HG03064 (cell line): Measurements from ENCODE around the gene ANAPC16.
"Not testable (repeated sequence)": the region's sequence is repeated elsewhere in the genome, so short reads cannot be mapped to it uniquely, and the experiment has no call there.

ENCODE experiments used
- ATAC-seq: cut with Tn5 transposase; IDR thresholded peaks from one replicate; pipeline ENCODE4 v1.9.1; 2021; ENCODE audit warnings: low read depth; ENCODE audit not compliant: unreplicated experiment

Gene ANAPC16

DNA sequence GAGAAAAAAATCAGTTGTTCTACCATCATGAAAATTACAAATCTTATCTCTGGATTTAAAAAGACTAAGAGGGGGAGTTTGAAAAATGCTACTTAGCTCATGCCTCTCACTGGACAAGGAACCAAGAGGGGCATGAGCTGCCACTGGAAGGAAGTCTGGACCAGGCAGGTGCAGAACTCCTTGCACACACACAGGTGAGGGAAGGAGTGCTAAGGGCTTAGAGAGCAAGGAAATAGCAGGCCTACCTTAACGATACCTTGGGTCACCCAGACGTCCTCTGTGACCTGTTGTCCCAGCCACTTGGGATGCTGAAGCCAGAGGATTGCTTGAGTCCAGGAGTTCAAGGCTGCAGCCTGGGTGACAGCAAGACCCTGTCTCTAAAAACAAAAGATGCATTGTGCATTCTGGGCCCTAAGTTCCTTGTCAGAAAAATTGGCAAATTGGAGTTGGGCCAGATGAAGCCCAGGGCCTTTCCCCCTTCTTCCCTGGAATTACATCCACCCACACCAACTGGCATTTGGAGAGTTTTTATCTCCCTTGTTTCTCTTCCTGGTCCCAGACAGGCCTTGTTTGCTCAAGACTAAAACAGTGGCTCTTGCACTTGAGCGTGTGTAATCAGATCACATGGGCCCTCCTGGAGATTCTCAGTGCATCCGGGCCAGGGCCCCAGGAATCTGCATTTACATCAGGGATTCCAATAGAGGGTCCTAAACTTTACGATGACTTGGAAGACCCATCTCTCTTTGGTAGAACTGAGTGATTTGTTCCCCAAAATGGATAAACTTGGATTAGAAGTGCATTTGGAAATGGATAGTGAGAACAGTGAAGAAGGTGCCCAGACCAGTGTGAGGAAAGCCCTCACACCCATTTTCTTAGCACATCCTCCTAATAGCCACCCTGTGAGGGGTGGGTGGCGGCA lies 60.9 kb downstream of the ANAPC16 start:
- no peak for ATAC-seq

DNA sequence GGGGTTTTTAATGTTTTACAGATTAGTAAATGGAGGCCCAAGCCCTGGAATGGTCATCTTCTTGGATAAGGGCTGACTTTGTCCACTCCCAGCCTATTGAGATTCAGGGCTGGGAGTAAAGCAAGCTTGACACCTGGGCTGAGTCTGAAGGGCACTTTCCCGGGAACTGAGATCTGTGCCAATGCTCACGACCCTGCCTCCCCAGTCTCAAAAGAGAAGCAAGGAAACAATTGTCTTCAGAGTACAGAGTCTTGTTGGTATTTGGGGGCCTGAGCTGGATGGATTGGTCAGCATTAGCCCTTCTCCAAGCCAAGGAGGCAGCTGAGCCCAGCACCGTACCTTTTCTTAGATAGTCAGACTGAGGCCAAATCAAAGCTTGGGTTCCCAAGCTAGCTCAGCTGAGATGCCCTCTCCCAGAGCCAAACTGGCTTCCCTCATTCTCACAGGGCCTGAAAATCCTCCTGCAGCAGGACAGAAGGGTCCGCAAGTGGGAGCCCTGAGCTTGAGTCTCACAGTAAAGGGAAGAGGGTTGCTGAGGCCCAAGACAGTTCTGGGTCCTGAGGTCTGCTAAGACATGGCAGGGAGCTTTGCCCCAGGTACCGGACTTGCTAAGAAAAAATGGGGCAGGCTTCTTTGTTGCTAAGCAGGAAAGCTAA lies 61.7 kb downstream of the ANAPC16 start:
- ATAC-seq, result no peak

DNA sequence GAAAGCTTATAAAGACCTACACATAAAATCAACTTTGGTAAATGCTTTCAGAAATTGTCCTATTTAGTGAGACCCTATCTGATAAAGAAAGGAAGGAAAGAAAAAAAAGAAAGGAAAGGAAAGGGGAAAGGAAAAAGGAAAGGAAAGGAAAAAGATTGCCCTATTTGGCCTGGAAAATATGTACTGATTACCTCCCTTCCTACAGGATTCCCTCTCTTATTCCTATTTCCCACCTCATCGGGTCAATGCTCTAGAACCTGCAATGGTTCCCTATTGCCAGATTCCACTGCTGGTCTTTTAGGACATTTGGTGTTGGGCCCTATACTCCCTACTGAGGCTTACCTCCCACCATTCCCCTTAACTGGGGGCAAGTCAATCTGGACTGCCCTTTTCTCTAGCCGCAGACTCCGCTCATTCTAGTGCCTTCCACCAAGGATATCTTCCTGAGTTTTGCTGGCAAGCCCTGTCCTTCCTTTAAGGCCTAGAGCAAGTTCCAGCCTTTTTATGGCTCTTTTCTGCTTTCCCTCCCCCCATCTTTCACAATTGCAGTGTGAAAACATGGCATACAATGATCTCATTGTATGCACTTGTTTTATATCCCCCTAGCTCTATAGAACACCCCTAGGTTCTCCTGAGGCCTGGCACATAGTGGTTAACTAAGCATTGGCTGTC lies 62.3 kb downstream of the ANAPC16 start:
- ATAC-seq, result no peak

GRCh38 chr10:72278668-72279393 lies 63.0 kb downstream of the ANAPC16 start:
- ATAC-seq, result no peak

- not testable (repeated sequence) for ATAC-seq
Measured at GRCh38 chr10:72279587-72279986, 63.8 kb downstream of the ANAPC16 start.

GRCh38 chr10:72283131-72283530 lies 67.3 kb downstream of the ANAPC16 start:
- ATAC-seq, result no peak
